Testis (tissue), 3 donors: ENCODE data around the gene TEX22. TPM values are rescaled to one million over a fixed set of nuclear protein-coding genes. Genes with fewer than 3 reads are reported as not detected.

ENCODE experiments used
- DNase-seq: peaks from one replicate; pipeline ENCODE4 v3.0.0-alpha.2; 2019
- H3K27ac ChIP-seq, 2 donors: fragments of 200-600 bp; sonication (generic); one replicate each; pipeline ENCODE4 v1.5.1; 2019
- H3K27me3 ChIP-seq: fragments of 200-600 bp; sonication (generic); one replicate; pipeline ENCODE4 v1.5.1; 2019
- H3K36me3 ChIP-seq: fragments of 200-600 bp; sonication (generic); one replicate; pipeline ENCODE4 v1.5.1; 2017; ENCODE audit warnings: low read depth; ENCODE audit errors: missing control alignments
- H3K4me1 ChIP-seq: fragments of 200-600 bp; sonication (generic); one replicate; pipeline ENCODE4 v1.5.1; 2019
- H3K4me3 ChIP-seq, 2 donors: fragments of 200-600 bp; sonication (generic); one replicate each; pipeline ENCODE4 v1.5.1; 2017 to 2019
- H3K9me3 ChIP-seq: fragments of 200-600 bp; sonication (generic); one replicate; pipeline ENCODE4 v1.5.1; 2017
- CTCF ChIP-seq, 3 experiments: fragments of 450-650 bp in 2 of 3; fragments of 200-600 bp in 1 of 3; sonication (generic) in 1 of 3; IDR thresholded peaks; one replicate each; pipeline ENCODE4 v1.5.1; 2016 to 2019; ENCODE audit warnings: antibody characterized with exemption in 3 of 3, mild to moderate bottlenecking in 2 of 3, moderate library complexity in 1 of 3
- POLR2A ChIP-seq: fragments of 450-650 bp; IDR thresholded peaks from one replicate; pipeline ENCODE4 v1.6.1; 2017; ENCODE audit warnings: antibody characterized with exemption, mild to moderate bottlenecking, moderate library complexity
- WGBS, 2 donors: methylation state at CpG; one replicate each; pipeline ENCODE4 v1.1.5; 2018; 5-methylcytosine and 5-hydroxymethylcytosine counted together
- intact Hi-C: fragments of 100-400 bp; cut with DNase I; formaldehyde crosslinking; loops from one replicate; pipeline ENCODE4 v1.15.1; 2023; ENCODE audit warnings: low total_unique reads
- polyA plus RNA-seq: library from polyadenylated mRNA; stranded (reverse); fragments of 350-450 nt; fragmentation: Illumina TruSeq; extraction: RNeasy Lipid Tissue Mini Kit (QIAGEN cat#74804); gene quantifications from one replicate; pipeline ENCODE4 v1.2.3, GENCODE V29; 2014; ENCODE audit warnings: low read depth, low replicate concordance; ENCODE audit not compliant: insufficient read depth
- total RNA-seq, 2 donors: library from RNA; depleted of rRNA; stranded (reverse); fragments of >200 nt; gene quantifications; one replicate each; pipeline ENCODE4 v1.2.3, GENCODE V29; 2016

Gene TEX22
- total and polyA plus RNA-seq, 3 donors from 2014 or later, result 5.2 to 21.5 (median 6.6) TPM

GRCh38 chr14:105433161-105433605 is 34.8 kb downstream of the TEX22 start:
- Histone ChIP-seq H3K4me3 (no peak overlapping the region), H3K4me1 (no peaks in the 10 kb centered on the region), H3K36me3 (no peaks in the 10 kb centered on the region), H3K27me3 (no peaks in the 10 kb centered on the region), H3K27ac (no peak overlapping the region), H3K9me3 (no peaks in the 10 kb centered on the region)
- DNase-seq, result no peak
- intact Hi-C loops, result no loop called here
- 77 to 85% methylated on average over 5 to 17 of the region's 17 CpGs for WGBS, 2 donors
- TF ChIP-seq POLR2A (no peak), CTCF (IDR thresholded peaks at IDR 0.05) (no peak)

- no peak for TF ChIP-seq CTCF (IDR thresholded peaks at IDR 0.05)
- TF ChIP-seq POLR2A, result no peak
- H3K4me1 ChIP-seq, result no peaks in the 10 kb centered on the region
- H3K4me3 ChIP-seq, result no peak overlapping the region
- 88 to 92% methylated on average over 12 of the region's 12 CpGs for WGBS, 2 donors
- no peak for DNase-seq
- no peak overlapping the region for H3K27ac ChIP-seq
- intact Hi-C loops, result no loop called here
- H3K9me3 ChIP-seq, result no peaks in the 10 kb centered on the region
- H3K36me3 ChIP-seq, result no peaks in the 10 kb centered on the region
- no peaks in the 10 kb centered on the region for H3K27me3 ChIP-seq
Measured at GRCh38 chr14:105436402-105436801, 38.1 kb downstream of the TEX22 start.

GRCh38 chr14:105436891-105437722 is 38.8 kb downstream of the TEX22 start:
- 84 to 91% methylated on average over 11 to 31 of the region's 31 CpGs for whole genome bisulfite sequencing, 2 donors
- Histone ChIP-seq H3K36me3 (no peaks in the 10 kb centered on the region), H3K4me3 (no peak overlapping the region), H3K27ac (no peak overlapping the region), H3K27me3 (no peaks in the 10 kb centered on the region), H3K9me3 (no peaks in the 10 kb centered on the region), H3K4me1 (no peaks in the 10 kb centered on the region)
- no peak for DNase-seq
- no peak for TF ChIP-seq CTCF (IDR thresholded peaks at IDR 0.05)
- no peak for TF ChIP-seq POLR2A
- intact Hi-C loops, result no loop called here

GRCh38 chr14:105437723-105438500 is 39.6 kb downstream of the TEX22 start:
- TF ChIP-seq POLR2A (no peak), CTCF (IDR thresholded peaks at IDR 0.05) (no peak)
- no peak overlapping the region for H3K4me3 ChIP-seq
- intact Hi-C loops, result no loop called here
- 84 to 92% methylated on average over 7 to 14 of the region's 18 CpGs for WGBS, 2 donors
- DNase-seq, result no peak
- H3K4me1 ChIP-seq, result no peaks in the 10 kb centered on the region
- H3K27ac ChIP-seq, result no peak overlapping the region
- H3K9me3 ChIP-seq, result no peaks in the 10 kb centered on the region
- no peaks in the 10 kb centered on the region for H3K27me3 ChIP-seq
- H3K36me3 ChIP-seq, result no peaks in the 10 kb centered on the region
